GM12878 (cell line): ENCODE measurements around the gene ZNF140. TPM values are rescaled to one million over a fixed set of nuclear protein-coding genes. Genes with fewer than 3 reads are reported as not detected.
A peak's percentile ranks its signal among the peaks of the same experiment; 100 is the strongest.

Experiments used
- BHLHE40 ChIP-seq, 2 experiments: fragments of 450-650 bp in 1 of 2; IDR thresholded peaks; 2 replicates each; pipeline ENCODE4 v1.6.1; 2011 to 2017; ENCODE audit warnings: low read depth in 2 of 2, borderline replicate concordance in 1 of 2, improper control_type of control experiment in 1 of 2, low read length in 1 of 2, mild to moderate bottlenecking in 1 of 2
- BRCA1 ChIP-seq: IDR thresholded peaks from 2 replicates; pipeline ENCODE4 v1.6.1; 2011; ENCODE audit warnings: low read depth, low read length, improper control_type of control experiment
- CBX5 ChIP-seq: sonication (generic); IDR thresholded peaks from 2 replicates; pipeline ENCODE4 v1.6.1; 2016; ENCODE audit warnings: low read depth, moderate library complexity, mild to moderate bottlenecking, inconsistent platforms
- CHD1 ChIP-seq: IDR thresholded peaks from 2 replicates; pipeline ENCODE4 v1.6.1; 2012; ENCODE audit warnings: low read depth, low read length, improper control_type of control experiment
- CHD4 ChIP-seq: fragments of 200-600 bp; sonication (generic); IDR thresholded peaks from 2 replicates; pipeline ENCODE4 v1.6.1; 2016; ENCODE audit warnings: mild to moderate bottlenecking
- DPF2 ChIP-seq: fragments of 450-650 bp; IDR thresholded peaks from 2 replicates; pipeline ENCODE4 v1.6.1; 2017; ENCODE audit warnings: mild to moderate bottlenecking
- ESRRA ChIP-seq: IDR thresholded peaks from 2 replicates; pipeline ENCODE4 v1.6.1; 2012; ENCODE audit warnings: mild to moderate bottlenecking, low read length, improper control_type of control experiment
- ETV6 ChIP-seq, 2 experiments: fragments of 450-650 bp in 1 of 2; IDR thresholded peaks in 1 of 2; conservative IDR thresholded peaks in 1 of 2; 2 replicates each; pipeline ENCODE4 v1.6.1; 2014; ENCODE audit warnings: antibody characterized with exemption in 1 of 2, borderline replicate concordance in 1 of 2, low read depth in 1 of 2, mild to moderate bottlenecking in 1 of 2, moderate library complexity in 1 of 2
- FOS ChIP-seq: IDR thresholded peaks from 3 replicates; pipeline ENCODE4 v1.6.1; 2011; ENCODE audit warnings: borderline replicate concordance; ENCODE audit not compliant: insufficient read length; ENCODE audit errors: extremely low read depth
- FOXK2 ChIP-seq: fragments of 450-650 bp; IDR thresholded peaks from 2 replicates; pipeline ENCODE4 v1.6.1; 2017; ENCODE audit warnings: mild to moderate bottlenecking, moderate library complexity
- HDGF ChIP-seq: fragments of 450-650 bp; IDR thresholded peaks from 2 replicates; pipeline ENCODE4 v1.6.1; 2016; ENCODE audit warnings: antibody characterized with exemption
- KAT2A ChIP-seq: conservative IDR thresholded peaks from 2 replicates; pipeline ENCODE4 v1.6.1; 2011; ENCODE audit warnings: low read depth, low read length; ENCODE audit not compliant: control insufficient read depth
- KDM1A ChIP-seq: fragments of 200-600 bp; sonication (generic); IDR thresholded peaks from 2 replicates; pipeline ENCODE4 v1.6.1; 2016; ENCODE audit warnings: borderline replicate concordance
- KLF5 ChIP-seq: fragments of 450-650 bp; IDR thresholded peaks from 2 replicates; pipeline ENCODE4 v1.6.1; 2014; ENCODE audit warnings: mild to moderate bottlenecking; ENCODE audit not compliant: partially characterized antibody
- MEF2B ChIP-seq: fragments of 450-650 bp; IDR thresholded peaks from 2 replicates; pipeline ENCODE4 v1.6.1; 2018; ENCODE audit warnings: mild to moderate bottlenecking, moderate library complexity; ENCODE audit not compliant: partially characterized antibody, poor library complexity, severe bottlenecking
- MYC ChIP-seq: IDR thresholded peaks from 2 replicates; pipeline ENCODE4 v1.6.1; 2011; ENCODE audit warnings: mild to moderate bottlenecking, low read length, moderate library complexity, inconsistent platforms; ENCODE audit not compliant: insufficient read depth, insufficient replicate concordance, insufficient read length, severe bottlenecking
- NR2F1 ChIP-seq: fragments of 450-650 bp; conservative IDR thresholded peaks from 2 replicates; pipeline ENCODE4 v1.6.1; 2017; ENCODE audit warnings: mild to moderate bottlenecking
- POLR2AphosphoS2 ChIP-seq: IDR thresholded peaks from 2 replicates; pipeline ENCODE4 v1.6.1; 2011; ENCODE audit warnings: low read depth, mild to moderate bottlenecking, low read length, improper control_type of control experiment, moderate library complexity
- RUNX3 ChIP-seq: IDR thresholded peaks from 2 replicates; pipeline ENCODE4 v1.6.1; 2012; ENCODE audit warnings: low read length, inconsistent platforms
- SMARCA5 ChIP-seq: fragments of 450-650 bp; IDR thresholded peaks from 2 replicates; pipeline ENCODE4 v1.6.1; 2017; ENCODE audit warnings: mild to moderate bottlenecking
- SREBF1 ChIP-seq: IDR thresholded peaks from 2 replicates; pipeline ENCODE4 v1.6.1; 2012; ENCODE audit warnings: mild to moderate bottlenecking, low read length
- SREBF2 ChIP-seq: IDR thresholded peaks from 2 replicates; pipeline ENCODE4 v1.6.1; 2012; ENCODE audit warnings: mild to moderate bottlenecking, low read length
- TARDBP ChIP-seq: IDR thresholded peaks from 2 replicates; pipeline ENCODE4 v1.6.1; 2016; ENCODE audit warnings: borderline replicate concordance
- TBL1XR1 ChIP-seq: IDR thresholded peaks from 2 replicates; pipeline ENCODE4 v1.6.1; 2012; ENCODE audit warnings: low read depth, low read length, improper control_type of control experiment
- YBX1 ChIP-seq: fragments of 450-650 bp; IDR thresholded peaks from 2 replicates; pipeline ENCODE4 v1.6.1; 2016; ENCODE audit warnings: antibody characterized with exemption
- ZNF24 ChIP-seq: fragments of 450-650 bp; IDR thresholded peaks from 2 replicates; pipeline ENCODE4 v1.6.1; 2017; ENCODE audit warnings: antibody characterized with exemption, mild to moderate bottlenecking
- ZZZ3 ChIP-seq: IDR thresholded peaks from 2 replicates; pipeline ENCODE4 v1.6.1; 2011; ENCODE audit warnings: low read depth; ENCODE audit not compliant: control insufficient read depth, insufficient read length
- polyA plus RNA-seq, 11 experiments: library from polyadenylated mRNA; depleted of rRNA in 4 of 11; unstranded in 6 of 11; stranded (reverse) in 5 of 11; fragments of >200 nt; fragmentation: Nextera tagmentation in 4 of 11; fragmentation: Illumina TruSeq in 1 of 11; extraction: Ambion mirVana in 4 of 11; extraction: Trizol in 1 of 11; gene quantifications; 1 replicate in 1 of 11; 2 replicates in 10 of 11; pipeline versions ENCODE4 v1.2.1 to v1.2.3, GENCODE V29; 2011 to 2016; ENCODE audit warnings: inconsistent platforms in 2 of 11, missing spikeins in 2 of 11, low read depth in 1 of 11
- total RNA-seq, 4 experiments: library from RNA; depleted of rRNA in 3 of 4; stranded (reverse); fragments of >200 nt in 3 of 4; fragmentation: Illumina TruSeq in 1 of 4; extraction: Trizol in 1 of 4; gene quantifications; 2 replicates each; pipeline versions ENCODE4 v1.2.1 to v1.2.3, GENCODE V29; 2013 to 2021
- TF ChIP-seq, protein P1 (sequence below): fragments of 450-650 bp; IDR thresholded peaks from 2 replicates; pipeline ENCODE4 v1.6.1; 2017; ENCODE audit warnings: low read depth, mild to moderate bottlenecking, moderate library complexity
- TF ChIP-seq, protein P2 (sequence below): fragments of 450-650 bp; IDR thresholded peaks from 2 replicates; pipeline ENCODE4 v1.6.1; 2017; ENCODE audit warnings: borderline replicate concordance
- TF ChIP-seq, protein P3 (sequence below): IDR thresholded peaks from 2 replicates; pipeline ENCODE4 v1.6.1; 2011; ENCODE audit warnings: borderline replicate concordance, low read depth, mild to moderate bottlenecking, moderate library complexity, mixed read lengths, low read length; ENCODE audit not compliant: insufficient read depth; ENCODE audit errors: extremely low read length
- TF ChIP-seq, protein P4 (sequence below): IDR thresholded peaks from 2 replicates; pipeline ENCODE4 v1.6.1; 2012; ENCODE audit warnings: low read depth, low read length, improper control_type of control experiment

The ZNF140 gene
- total and polyA plus RNA-seq, 10 of the 15 experiments (the other 5 are each of a cell fraction or from before 2014, with no cell fraction given) = 6.8 to 21.2 (median 14.7) TPM

DNA sequence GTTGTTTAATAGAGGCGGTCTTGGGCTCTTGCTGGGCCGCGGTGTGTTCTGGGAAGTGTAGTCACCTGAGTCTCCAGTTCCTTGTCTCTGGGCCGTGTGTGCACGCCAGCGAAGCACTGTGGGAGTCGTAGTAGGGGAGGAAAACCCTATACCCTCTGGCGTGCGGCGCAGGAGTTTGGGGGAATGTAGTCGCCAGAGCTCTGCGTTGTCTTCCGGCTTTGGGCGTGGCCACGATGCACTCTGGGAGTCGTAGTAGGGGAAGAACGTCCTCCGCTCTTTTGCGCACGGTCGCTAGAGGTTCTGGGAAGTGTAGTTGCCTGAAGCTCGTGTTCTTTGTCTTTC lies 726 bp upstream of the ZNF140 start (continued):
- TF ChIP-seq, protein P1, sequence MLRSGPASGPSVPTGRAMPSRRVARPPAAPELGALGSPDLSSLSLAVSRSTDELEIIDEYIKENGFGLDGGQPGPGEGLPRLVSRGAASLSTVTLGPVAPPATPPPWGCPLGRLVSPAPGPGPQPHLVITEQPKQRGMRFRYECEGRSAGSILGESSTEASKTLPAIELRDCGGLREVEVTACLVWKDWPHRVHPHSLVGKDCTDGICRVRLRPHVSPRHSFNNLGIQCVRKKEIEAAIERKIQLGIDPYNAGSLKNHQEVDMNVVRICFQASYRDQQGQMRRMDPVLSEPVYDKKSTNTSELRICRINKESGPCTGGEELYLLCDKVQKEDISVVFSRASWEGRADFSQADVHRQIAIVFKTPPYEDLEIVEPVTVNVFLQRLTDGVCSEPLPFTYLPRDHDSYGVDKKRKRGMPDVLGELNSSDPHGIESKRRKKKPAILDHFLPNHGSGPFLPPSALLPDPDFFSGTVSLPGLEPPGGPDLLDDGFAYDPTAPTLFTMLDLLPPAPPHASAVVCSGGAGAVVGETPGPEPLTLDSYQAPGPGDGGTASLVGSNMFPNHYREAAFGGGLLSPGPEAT = peak; percentile 41; the same call in 1 of the 2 replicates
- TF ChIP-seq BHLHE40 (IDR thresholded peaks at IDR 0.05; ENCODE audit: borderline replicate concordance in 1 of 2, low read depth in 2 of 2, low read length in 1 of 2) (peak; percentile 45 to 47; a peak in 2 of 4 replicates), CHD4 (no peak), CBX5 (no peak), ESRRA (no peak; the same call in 1 of the 2 replicates), FOXK2 (no peak), KDM1A (no peak), ZZZ3 (no peak), POLR2AphosphoS2 (no peak), CHD1 (no peak), SREBF1 (peak; percentile 79), RUNX3 (no peak), BRCA1 (no peak), ZNF24 (no peak), TARDBP (peak; percentile 93; the same call in 1 of the 2 replicates), KLF5 (no peak), FOS (no peak), HDGF (peak; percentile 85; the same call in 1 of the 2 replicates), KAT2A (no peak), ETV6 (conservative IDR thresholded peaks at IDR 0.05 in 1 of 2, IDR thresholded peaks at IDR 0.05 in 1 of 2; ENCODE audit: borderline replicate concordance in 1 of 2, low read depth in 1 of 2) (no peak), MYC (no peak), NR2F1 (no peak), SREBF2 (no peak), MEF2B (no peak), DPF2 (no peak), YBX1 (no peak), TBL1XR1 (no peak), SMARCA5 (no peak)
- TF ChIP-seq, protein P2, sequence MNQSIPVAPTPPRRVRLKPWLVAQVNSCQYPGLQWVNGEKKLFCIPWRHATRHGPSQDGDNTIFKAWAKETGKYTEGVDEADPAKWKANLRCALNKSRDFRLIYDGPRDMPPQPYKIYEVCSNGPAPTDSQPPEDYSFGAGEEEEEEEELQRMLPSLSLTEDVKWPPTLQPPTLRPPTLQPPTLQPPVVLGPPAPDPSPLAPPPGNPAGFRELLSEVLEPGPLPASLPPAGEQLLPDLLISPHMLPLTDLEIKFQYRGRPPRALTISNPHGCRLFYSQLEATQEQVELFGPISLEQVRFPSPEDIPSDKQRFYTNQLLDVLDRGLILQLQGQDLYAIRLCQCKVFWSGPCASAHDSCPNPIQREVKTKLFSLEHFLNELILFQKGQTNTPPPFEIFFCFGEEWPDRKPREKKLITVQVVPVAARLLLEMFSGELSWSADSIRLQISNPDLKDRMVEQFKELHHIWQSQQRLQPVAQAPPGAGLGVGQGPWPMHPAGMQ = no peak
- TF ChIP-seq, protein P3, sequence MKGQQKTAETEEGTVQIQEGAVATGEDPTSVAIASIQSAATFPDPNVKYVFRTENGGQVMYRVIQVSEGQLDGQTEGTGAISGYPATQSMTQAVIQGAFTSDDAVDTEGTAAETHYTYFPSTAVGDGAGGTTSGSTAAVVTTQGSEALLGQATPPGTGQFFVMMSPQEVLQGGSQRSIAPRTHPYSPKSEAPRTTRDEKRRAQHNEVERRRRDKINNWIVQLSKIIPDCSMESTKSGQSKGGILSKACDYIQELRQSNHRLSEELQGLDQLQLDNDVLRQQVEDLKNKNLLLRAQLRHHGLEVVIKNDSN = no peak
- TF ChIP-seq, protein P4, sequence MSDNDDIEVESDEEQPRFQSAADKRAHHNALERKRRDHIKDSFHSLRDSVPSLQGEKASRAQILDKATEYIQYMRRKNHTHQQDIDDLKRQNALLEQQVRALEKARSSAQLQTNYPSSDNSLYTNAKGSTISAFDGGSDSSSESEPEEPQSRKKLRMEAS = peak; percentile 62; the same call in 1 of the 2 replicates
